Stimulated activated CD4-positive, alpha-beta T cell treated with anti-CD3 and anti-CD28 coated beads, TNF-alpha, amount 100 ng/mL, for 1 hour (primary cell): Measurements from ENCODE around the gene MED27.

Source experiments
- DNase-seq, 3 donors: peaks; one replicate each; pipeline ENCODE4 v3.0.0-alpha.2; 2020; ENCODE audit warnings: low read depth in 3 of 3, low spot score in 1 of 3

Gene MED27

DNA sequence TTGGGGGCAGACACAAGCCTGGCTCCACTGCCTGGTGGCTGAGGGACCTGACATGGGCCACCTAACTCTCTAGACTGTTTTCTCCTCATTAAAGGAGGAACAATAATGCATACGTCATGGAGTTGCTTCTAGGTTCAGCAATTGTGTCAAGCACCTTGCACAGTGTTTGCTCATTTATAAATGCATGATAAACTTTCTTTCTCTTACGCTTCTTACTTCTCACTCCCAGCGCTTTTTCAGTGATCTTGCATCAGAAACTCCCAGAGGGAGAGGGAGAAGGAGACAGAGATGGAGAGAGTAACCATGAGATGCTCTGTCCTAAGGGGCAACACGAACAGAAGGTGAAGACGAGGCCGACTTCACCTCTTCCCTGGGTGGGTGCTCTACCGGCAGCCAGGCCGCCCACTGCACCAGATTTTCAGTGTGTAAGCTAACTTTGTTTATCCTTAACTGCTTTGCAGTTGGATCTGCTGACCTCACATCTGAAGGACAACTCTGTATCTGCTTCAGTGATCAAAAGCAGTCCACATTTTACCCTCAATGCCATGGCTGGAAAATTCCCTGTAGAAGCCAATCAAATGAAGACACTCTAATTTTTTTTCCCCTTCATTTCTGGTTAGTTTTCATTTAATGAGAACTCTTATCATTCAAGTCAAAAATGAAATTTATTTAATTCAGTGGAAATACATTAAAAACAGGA, 35.3 kb downstream of the MED27 start:
- DNase-seq, result no peak

DNA sequence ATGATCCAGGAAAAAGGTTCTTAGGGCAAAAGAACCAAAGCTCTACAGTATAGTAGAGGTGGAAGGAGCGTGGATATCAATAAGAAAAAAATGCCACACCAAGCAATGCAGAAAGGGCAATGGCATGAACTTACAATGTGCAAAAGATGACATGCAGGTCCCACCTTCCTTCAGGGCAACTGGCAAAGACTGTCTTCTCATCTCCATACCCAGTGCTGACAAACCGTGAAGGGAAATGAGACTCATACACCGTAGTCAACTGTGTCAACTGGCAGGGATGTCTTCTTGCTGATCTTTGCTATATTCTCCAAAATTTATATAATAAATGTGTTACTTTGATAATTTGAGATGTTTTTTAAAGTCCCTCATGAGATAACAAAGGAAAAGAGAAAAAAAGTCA, 36.0 kb downstream of the MED27 start:
- no peak for DNase-seq

DNA sequence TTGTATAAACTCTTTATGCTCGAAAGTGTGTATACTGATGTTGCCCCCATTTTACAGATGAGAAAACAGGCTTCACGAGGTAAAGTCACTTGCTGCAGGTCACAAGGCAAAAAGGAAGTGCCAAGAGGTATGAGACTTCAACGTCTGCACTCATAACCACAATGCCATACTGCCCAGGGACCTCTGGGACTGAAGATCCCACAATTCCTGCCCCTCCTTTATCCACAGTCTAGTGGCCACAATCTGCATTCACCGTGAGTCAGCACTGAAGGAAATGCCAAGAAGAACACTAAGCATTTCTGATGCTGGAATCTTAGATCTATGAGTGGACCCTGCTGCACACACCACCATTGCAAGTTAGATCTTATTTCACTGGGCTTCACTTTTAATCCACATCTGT, 37.3 kb downstream of the MED27 start:
- DNase-seq, result no peak

DNA sequence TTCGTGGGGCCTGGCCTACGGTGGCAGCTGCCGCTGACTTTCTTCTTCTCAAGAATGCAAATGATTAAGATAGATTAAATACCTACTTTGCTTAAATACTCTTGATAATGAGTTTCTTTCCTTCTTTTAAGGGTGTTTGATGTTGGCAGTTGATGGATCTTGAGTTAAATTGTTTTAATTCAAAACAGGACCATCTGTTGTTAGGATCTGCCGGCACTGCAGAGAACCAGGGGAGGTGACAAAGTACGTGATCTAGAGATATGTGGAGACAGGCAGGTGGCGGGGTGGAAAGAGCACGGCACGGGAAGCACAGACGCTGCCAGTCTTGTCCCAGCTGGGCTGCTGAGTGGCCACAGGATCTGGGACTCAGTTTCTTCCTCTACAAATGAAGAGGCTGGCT, 37.9 kb downstream of the MED27 start:
- DNase-seq, result no peak

DNA sequence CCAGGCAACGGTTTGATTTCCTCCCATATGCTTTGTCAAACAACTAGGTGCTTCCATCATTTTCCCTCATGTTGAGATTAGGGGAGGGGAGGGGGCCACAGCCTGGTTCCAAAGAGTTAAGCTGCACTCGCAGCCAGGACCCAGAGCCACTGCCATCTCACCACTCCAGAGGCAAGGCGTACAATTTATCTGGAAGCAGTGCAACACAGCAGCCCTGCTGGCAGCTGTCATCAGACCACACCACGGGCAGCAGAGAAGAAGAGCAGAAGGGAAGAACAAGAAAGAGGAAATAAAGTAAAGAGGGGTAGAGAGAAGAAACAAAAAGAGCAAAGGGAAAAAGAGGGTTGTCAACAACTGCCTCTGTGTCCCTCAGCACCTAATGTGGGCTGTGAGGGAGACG, 38.9 kb downstream of the MED27 start:
- no peak for DNase-seq

DNA sequence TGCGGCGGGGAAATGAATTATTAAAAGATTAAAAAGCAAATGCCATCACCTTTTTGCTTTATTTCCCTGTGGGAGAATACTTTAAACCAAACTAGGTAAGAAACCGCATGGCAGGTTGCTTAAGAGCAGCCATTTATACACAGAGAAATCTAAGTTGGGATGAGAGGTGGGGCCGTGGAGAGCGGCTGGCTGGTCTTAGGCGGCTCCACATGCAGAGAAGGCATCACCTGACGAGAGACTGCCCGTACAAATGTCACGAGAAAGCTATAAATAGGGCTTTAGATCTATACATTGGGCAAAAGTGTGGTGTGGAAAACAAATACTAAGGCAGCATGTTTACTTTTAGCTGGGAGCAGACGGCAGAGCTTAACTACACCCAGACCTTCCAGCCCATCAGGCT, 39.4 kb downstream of the MED27 start:
- DNase-seq, result no peak

DNA sequence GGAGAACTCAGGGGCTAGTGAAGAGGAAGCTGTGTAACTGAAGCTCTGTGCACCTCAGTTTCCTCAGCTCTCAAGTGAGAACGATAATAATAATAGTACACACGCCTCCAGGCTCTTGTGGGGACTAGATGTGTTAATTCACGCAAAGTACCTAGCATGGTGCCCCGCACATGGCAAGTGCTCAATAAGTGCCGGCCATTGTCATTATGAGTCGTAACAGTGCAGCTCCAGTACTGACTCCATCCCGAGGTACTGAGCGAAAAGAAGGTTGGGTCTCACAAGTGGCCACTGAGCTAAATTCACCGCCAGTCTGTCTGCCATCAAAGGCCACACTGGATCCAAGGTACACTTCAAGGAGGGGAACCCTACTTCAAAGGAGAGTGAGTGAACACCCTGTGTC, 40.4 kb downstream of the MED27 start:
- no peak for DNase-seq

DNA sequence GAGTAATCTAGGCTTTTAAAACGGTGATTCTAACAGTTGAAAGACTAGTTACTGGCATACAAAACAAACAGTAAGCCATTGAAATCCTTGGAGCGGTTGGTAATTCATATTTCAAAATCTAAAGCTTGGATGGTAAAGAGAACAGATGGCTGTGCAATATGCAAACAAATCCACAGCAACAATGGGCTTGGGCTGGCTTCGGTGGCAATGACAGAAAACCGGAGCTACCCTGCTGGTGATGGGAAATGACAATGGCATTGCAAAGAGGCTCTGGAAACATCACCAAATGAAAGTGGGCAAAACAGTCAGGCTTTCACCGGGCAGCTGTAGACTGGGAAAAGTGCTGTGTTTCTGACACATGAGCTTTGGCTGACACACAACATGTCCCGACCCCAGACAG, 42.2 kb downstream of the MED27 start:
- no peak for DNase-seq

DNA sequence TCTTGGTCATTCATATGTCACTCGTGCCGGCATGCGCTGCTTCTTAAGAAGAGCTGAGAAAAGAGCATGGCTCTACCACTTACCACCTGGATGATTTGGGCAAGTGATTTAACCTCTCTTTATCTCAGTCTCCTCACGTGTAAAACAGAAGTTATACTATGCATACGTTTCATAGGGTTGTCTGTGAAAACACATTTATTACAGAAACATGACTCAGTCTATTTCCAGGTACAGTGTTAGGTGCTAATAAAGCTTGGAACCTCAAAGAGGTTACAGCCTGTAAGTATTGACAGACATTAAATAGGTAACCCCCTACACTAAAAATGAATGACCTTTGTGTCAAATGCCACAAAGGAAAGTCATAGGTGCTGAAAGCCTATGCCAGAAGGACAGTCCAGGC, 43.1 kb downstream of the MED27 start:
- no peak for DNase-seq

DNA sequence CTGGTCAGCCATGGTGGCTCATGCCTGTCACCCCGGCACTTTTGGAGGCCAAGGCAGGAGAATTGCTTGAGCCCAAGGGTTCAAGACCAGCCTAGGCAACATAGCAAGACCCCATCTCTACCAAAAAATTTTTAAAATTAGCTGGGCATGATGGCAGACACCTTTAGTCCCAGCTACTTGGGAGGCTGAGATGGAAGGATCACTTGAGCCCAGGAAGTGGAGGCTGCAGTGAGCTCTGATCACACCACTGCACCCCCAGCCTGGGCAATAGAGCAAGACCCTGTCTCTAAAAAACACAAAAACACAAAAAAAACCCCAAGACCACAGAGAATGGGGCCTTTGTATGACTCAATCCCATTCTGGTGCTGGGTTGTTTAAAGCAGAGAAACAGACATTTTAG, 44.0 kb downstream of the MED27 start:
- DNase-seq, result no peak

DNA sequence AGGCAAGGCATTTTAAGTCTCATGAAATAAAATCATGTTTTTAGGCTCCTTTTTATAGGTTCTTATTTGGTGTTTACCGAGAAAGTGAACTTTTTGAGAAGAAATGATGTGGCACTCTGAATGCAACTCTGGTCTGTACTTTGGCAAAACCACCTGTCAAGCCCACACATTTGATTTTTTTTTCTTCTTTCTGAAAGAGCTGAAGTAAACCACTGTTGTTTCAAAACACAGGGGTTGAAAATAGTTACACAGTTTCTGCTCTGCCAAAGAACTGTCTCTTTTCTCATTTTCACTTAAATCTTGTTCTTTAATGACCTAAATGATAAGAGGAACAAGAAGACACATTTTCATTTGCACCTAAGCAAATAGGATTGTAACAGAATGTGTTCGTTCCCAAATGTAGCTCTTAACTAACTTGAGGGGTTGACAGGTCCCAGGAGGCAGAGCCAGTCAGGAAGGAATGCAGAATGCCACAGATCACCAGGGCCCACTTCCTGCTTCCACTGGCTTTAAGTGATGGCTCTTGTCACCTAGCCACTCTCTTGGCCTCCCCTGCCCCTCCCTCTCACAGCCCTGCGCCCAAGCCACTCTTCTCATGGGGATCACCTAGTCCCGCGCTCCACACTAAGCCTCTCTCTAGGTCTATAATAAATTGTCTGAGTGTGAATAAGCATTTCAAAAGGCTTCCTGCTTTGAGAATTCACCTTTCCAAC, 47.3 kb downstream of the MED27 start:
- no peak for DNase-seq

DNA sequence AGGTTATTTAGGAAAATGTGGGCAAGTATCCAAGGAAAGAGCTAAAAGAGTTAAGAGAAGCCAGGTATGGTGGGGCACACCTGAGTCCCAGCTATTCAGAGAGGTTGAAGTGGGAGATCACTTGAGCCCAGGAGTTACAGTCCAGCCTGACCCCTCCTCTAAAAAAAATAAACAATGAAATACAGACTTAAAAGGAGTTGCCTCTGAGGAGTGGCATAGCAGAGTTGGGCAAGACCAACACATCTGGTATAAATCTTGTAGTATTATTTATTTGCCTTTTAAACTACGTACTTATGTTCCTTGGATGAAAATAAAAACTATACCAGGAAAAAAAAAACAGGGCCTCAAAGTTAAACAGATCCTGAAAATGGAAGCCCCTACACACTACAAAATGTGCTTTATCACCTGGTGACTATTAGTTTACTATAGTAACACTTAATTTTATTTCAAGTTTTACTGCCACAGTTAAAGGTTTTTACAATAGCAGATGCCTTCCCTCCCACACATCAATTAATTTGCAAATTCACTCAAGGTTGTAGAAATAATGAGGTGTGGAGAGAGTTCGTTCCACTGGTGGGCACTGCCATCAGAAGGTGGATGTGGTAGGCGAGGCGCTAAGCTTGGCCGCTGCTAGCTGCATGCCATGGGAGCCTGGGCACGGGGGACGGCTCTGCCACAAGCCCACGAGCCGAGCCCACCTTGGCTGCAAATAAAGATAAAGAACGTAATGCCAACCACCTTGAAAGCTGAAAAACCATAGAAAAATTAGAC, 48.0 kb downstream of the MED27 start:
- DNase-seq, result no peak

DNA sequence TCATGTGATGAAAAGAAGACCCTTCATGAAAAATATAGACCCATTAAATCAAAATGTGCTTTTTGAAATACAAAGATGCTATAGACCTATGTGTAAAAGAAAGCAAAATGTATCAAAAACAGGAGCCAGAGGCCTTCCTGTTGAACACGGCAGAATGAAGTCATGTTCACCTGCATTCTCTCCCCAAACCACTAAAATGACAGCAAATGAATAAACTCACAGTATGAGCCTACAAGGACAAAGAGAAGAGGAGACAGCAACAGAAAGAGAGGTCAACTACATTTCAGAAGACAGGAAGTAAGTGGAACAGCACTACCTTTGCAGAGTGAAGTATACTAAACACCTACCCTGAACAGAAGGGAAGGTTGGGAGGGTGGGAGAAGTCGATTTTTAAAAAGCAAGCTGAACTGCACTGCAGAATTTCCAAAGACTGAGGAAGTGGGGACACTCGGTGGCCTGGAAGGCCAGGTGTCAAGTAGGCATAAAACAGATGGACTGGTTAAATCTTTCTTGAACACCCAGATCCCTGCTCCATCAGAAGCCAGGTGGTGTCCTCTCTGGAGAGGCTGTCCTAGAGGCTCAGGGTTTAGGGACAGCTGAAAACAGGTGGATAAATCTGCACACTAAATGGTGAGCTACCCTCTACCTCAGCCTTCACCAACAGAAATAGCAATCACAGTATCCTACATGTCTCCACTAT, 48.9 kb downstream of the MED27 start:
- DNase-seq, result no peak

DNA sequence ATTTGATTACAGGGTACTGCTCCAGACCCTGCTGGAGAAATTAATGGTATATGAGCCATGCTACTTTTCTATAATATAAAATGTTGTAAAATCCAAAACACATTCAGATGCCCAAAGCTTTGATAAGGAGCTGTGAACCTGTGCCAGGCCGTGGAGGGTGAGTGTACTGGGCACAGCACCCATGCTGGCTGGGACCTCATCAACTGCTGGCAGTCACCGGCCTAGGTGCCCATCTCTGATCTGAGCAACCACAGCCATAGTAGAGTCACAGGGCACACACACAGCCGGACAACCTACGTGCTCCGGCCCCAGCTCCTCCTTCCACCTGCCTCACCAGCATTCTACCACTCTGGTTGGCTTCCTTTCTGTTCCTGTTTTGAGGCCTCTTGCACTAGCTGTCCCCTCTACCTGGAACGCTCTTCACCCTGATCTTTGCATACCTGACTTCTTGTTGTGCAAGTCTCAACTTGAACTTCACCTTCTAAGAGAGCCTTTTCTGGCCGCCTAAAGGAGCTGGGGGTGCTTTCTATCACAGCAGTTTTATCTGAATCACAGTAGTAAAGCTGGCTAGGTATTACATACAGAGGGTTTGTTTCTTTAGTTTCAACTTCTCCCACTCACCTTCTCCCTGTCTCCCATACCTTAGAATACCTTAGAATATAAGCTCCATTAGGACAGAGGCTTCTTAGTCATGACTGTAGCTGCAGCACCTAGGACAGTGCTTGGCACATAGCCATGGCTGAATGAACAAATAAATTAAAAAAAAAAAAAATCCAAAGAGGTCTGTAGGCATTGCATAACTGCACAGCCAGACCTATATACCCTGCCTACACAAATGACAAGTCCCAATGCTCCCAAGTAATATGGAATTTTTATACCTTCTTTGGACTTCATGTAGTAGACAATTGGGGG, 51.7 kb downstream of the MED27 start:
- DNase-seq, result no peak

DNA sequence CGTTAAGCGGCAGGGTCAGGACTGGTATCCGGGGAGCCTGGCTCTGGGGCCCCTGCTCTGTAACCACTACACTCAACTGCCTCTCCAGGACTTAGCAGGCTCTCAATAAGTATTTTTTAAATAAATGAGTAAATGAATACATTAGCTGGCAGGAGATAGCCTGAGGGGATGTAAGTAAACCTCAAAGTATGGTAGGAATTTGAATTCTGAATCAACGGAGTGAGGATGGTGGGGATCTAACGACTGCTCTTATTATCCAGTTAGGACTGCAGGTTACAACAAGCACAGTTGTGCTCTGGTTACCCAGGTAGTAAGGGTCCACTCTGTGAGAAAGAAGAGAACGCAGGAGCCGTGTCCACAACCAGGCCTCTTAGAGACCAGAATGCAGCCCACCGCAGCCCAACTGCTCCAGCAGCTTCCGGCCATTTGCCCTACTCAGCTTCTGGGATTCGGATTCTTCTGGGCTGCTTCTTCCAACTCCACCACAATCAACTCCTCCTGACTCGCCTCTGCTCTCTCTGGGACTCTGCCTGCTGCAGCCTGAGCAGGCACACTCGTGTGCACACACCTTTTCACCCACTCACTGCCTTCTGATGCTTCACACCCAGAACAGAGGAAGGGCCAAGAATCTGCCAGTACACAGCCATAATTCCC, 52.6 kb downstream of the MED27 start:
- no peak for DNase-seq

DNA sequence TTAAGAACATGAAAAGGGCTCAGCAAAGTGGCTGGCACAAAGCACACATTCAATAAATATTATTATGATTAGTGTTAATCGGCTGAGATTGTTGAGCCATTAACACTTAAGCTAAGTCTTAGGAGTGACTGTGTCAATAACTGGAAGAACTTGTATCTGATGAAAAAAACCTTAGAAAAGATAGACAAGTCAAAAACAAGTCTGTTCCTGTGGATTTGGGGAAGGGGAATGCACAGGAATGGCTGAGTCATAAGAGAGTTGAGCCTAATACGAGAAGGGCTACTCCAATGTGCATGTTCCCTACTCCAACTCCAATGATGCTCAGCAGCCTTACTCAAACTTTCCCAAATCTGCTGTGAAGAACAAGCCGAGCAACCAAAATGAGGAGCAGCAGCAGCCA, 53.9 kb downstream of the MED27 start:
- DNase-seq, result no peak

DNA sequence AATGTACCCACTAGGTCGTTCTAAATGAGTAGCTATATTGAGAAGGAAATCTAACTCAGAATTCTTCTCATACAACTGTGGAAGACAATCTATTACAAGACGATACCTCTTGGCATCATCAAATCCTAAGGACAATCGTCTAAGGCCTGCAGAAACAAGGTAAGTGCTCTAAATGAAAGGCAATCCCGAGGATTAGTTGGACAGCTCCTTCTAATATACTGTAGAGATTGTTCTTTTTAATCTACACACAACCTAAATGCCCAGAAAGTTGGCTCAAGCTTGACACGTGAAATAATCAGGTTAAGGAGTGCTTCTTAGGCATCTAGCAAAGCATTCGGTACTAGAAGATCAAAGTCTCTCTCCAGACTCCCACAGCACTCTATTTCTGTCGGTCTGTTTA, 55.1 kb downstream of the MED27 start:
- no peak for DNase-seq

DNA sequence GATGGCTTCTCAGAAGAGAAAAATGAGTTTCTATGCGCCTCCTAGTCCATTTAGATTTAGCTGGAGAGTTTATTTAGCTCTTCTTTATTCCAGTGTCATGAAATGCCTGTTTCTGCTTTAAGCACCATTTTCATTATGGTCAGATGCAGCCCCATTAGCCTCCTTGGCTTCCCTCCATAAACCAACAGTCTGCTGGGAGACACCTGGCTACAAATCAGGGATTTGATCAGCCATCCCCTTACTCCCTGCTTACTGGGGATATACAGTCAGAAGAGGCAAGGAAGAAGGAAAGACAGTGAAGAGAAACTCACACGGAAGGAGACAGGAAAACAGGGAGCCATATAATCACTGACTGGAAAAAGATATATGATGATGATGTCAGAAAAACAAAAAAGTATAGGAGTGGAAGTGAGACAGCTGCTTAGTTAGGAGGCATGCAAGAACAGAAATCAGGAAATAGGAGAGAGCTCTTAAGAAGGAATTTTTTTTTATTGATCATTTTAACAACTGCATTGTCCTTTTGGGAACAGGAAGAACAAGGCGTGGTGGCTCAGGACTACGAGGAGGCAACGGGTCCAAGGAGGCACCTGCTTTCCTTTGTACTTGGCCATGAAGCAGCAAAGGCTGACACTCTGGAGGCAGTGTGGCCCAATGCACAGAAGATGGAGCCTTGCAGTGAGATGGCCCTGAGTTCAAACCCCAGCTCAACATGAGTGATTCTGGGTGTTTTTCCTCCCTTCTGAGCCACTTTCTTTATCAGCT, 56.1 kb downstream of the MED27 start:
- DNase-seq, result no peak

DNA sequence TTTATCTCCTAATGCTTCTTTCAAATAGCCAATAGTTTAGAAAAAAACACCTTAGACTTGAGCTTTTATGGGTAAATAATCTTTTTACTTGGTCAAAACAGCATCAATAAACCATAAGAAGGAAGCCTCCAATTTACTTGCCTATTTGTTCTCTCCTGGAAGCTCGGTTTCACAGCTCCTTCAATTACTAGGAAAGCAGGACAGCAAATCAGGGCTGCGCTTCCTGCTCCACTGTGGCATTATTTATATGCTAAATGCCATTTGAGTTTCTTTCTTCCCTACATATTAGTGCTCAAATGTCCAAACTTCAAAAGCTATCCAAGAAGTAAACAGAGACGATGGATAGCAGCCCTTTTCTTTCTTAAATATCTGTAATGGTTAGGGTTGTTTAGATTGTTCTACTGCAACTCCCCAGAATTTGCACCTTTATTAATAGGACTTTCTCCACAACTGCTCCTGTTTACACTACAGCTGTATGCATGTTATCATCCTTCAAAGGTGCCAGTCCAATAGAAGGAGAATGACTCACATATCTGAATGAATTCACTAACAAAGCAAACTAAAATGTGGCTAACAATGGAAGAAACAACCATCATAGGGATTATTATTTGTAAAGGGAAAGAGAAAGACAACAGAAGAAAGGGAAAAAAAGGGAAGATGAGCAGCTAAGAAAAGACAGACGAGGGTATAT, 58.7 kb downstream of the MED27 start:
- DNase-seq, result no peak
